GM12865 (cell line): ENCODE results near the gene ATP6V1F.

ENCODE experiments used
- DNase-seq: peaks from one replicate; pipeline ENCODE4 v3.0.0; 2010; ENCODE audit warnings: low read depth
- H3K4me3 ChIP-seq: 2 replicates; pipeline ENCODE4 v1.5.1; 2011; ENCODE audit warnings: mild to moderate bottlenecking, low read depth, low read length, control low read depth
- TF ChIP-seq, protein P1 (sequence below): IDR thresholded peaks from 2 replicates; pipeline ENCODE4 v1.5.1; 2011; ENCODE audit warnings: low read length, control low read depth, low read depth, inconsistent platforms; ENCODE audit not compliant: insufficient read depth; ENCODE audit errors: missing control alignments

The ATP6V1F gene

DNA sequence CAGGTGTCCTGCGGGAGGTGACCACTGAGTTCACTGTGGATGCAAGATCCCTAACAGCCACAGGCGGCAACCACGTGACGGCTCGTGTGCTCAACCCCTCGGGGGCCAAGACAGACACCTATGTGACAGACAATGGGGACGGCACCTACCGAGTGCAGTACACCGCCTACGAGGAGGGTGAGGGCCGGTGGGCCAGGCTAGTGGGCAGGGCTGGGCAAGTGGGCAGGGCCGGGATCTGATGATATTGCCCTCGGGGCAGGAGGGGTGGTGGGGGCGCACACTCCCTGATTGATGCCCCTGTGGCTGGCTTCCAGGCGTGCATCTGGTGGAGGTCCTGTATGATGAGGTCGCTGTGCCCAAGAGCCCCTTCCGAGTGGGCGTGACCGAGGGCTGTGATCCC, 16.7 kb upstream of the ATP6V1F start:
- no peak for DNase-seq
- TF ChIP-seq, protein P1, sequence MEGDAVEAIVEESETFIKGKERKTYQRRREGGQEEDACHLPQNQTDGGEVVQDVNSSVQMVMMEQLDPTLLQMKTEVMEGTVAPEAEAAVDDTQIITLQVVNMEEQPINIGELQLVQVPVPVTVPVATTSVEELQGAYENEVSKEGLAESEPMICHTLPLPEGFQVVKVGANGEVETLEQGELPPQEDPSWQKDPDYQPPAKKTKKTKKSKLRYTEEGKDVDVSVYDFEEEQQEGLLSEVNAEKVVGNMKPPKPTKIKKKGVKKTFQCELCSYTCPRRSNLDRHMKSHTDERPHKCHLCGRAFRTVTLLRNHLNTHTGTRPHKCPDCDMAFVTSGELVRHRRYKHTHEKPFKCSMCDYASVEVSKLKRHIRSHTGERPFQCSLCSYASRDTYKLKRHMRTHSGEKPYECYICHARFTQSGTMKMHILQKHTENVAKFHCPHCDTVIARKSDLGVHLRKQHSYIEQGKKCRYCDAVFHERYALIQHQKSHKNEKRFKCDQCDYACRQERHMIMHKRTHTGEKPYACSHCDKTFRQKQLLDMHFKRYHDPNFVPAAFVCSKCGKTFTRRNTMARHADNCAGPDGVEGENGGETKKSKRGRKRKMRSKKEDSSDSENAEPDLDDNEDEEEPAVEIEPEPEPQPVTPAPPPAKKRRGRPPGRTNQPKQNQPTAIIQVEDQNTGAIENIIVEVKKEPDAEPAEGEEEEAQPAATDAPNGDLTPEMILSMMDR: no peak

DNA sequence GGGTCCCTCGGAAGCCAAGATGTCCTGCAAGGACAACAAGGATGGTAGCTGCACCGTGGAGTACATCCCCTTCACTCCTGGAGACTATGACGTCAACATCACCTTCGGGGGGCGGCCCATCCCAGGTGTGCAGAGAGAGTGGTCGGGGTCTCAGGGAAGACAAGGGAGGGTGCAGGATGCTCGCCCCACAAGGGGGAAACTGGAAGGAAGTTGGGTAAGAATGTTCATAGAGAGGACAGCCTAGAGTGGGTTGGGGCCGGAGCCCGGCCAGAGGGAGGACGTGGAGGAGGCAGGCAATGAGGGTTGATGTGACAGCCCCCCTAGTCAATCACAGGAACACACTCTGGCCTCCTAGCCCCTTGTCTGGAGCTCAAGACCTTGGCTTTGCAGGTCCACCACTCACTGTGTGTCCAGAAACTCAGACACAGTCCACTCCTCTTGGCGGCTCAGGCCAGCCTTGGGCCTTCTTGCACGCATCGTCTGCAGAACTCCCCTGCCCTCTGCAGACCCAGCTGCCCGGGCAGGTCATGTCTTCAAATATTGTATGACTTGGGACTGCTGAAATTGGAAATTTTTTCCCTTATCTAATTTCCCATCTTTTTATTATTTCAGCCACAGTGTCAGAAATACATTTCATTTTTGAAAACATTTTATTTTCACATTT, 15.7 kb upstream of the ATP6V1F start:
- no peak overlapping the region for H3K4me3 ChIP-seq
- TF ChIP-seq, protein P1: no peak
- DNase-seq: no peak

More for the DNA sequence above, 16.7 kb upstream of the ATP6V1F start:
- H3K4me3 ChIP-seq: no peak overlapping the region

DNA sequence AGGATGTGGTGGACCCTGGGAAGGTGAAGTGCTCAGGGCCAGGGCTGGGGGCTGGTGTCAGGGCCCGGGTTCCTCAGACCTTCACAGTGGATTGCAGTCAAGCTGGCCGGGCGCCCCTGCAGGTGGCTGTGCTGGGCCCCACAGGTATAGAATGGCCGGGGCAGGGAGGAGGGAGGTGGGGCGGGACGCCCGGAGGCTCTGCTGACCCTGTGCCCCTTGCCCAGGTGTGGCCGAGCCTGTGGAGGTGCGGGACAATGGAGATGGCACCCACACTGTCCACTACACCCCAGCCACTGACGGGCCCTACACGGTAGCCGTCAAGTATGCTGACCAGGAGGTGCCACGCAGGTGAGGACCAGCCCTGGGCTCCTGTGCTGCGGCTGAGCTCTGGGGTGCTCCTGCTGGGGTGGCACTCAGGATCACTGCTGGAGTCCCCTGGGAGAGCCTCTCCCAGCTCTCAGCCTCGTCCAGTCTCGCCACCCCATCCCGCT, 14.9 kb upstream of the ATP6V1F start:
- no peak overlapping the region for H3K4me3 ChIP-seq
- DNase-seq: no peak
- TF ChIP-seq, protein P1: no peak

DNA sequence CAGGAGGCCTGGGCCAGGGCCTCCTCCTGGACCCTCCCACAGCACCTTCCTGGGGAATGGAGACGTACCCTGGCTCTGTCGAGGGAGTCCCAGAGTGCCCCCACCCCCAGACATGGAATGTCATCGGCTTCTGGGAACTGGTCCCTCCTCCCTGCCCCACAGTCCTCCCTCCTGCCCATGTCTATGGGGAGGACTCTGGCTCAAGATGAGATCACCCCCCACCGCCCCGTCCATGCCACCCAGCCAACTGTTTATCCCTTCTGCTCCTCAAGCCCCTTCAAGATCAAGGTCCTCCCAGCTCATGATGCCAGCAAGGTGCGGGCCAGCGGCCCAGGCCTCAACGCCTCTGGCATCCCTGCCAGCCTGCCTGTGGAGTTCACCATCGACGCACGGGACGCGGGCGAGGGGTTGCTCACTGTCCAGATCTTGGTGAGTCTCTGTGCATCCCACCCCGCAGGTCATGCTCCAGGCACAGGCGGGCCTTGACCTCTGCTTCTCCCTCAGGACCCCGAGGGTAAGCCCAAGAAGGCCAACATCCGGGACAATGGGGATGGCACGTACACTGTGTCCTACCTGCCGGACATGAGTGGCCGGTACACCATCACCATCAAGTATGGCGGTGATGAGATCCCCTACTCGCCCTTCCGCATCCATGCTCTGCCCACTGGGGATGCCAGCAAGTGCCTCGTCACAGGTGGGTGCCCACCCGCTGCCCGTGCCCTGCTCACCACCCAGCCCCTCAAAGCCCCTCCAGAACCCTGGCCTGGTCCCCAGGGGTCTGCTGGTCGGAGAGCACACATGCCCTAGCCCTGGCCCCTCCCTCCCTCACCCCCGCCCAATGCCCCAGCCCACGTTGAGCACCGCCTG, 14.1 kb upstream of the ATP6V1F start:
- no peak overlapping the region for H3K4me3 ChIP-seq
- TF ChIP-seq, protein P1: no peak
- no peak for DNase-seq

DNA sequence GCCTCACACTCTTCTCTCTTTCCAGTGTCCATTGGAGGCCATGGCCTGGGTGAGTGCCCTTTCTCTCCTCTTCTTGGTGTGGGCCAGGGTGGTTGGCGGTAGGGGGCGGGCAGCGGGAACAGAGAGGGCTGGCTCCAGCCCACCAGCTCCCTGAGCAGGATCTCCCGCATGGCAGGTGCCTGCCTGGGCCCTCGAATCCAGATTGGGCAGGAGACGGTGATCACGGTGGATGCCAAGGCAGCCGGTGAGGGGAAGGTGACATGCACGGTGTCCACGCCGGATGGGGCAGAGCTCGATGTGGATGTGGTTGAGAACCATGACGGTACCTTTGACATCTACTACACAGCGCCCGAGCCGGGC, 13.5 kb upstream of the ATP6V1F start:
- no peak for DNase-seq
- TF ChIP-seq, protein P1: no peak
- H3K4me3 ChIP-seq: no peak overlapping the region

DNA sequence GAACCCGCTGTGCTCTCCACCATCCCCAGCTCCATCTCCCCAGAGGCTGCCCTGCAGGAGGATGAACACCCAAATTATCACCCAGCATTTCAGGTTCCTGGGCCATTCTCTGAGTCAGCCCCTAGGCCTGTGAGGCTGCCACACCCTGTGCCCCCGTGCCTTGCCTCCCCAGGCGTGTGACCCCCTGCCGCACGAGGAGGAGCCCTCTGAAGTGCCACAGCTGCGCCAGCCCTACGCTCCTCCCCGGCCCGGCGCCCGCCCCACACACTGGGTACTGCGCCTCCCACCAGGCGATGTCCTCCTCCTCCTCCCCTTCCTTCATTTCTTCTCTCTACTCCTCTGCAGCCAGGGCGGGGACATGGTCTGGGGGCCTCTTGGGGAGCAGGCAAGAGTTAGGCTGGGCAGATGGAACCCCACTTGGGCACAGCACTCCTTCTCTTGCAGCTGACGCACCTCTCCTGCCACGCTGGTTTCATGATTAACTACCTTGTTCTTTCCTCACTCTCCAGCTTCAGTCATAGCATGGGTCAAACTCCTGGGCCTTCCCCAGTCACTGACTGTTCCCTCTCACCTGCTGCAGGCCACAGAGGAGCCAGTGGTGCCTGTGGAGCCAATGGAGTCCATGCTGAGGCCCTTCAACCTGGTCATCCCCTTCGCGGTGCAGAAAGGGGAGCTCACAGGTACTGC, 12.7 kb upstream of the ATP6V1F start:
- H3K4me3 ChIP-seq: no peak overlapping the region
- DNase-seq: no peak
- TF ChIP-seq, protein P1: no peak
